ENCODE data around the gene SLC17A7. TPM values are rescaled to one million over a fixed set of nuclear protein-coding genes. Genes with fewer than 3 reads are reported as not detected.
A peak's percentile ranks its signal among the peaks of the same experiment; 100 is the strongest.

Gene SLC17A7
- total RNA-seq: 1.6 TPM
- long read RNA-seq: 0 reads

DNA sequence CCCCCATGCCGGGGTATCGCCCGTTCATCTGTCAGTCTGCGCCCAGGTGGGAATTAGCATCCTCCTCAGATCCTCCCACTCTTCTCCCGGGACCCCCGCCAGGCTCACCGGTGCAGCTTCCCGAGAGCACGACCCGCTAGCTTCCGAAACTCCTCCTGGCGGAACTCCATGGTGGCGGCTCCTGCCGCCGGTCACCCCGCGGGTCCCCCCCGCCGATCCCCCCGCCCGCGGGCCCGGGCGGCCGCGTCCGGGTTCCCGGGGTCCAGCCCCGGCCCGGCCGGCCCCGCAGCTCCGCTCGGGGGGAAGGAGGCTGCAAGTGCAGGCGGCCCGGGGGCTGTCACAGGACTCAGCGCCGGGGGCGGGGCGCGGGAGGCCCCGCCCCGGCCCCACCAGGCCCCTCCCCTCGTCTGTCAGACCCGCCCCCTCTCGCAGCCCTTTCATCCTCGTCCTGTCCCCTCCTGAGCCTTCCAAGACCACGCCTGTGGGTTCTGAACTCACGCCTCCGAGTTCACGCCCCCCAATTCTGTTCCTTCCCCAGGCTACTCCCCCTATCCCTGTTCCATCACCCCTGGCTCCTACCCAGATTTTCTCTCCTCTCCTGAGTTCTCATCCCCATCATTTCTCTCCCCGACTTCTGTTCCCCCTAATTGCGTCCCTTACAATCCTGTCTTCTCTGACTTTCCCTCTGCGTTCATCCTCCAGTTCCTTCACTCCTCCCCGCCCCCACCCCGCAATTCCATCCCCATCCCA is at the start of gene SLC17A7:
Gene SLC17A7 (minus strand): TSS at position 318 of the 750 bp plus-strand sequence. CDS start 148 bp downstream, at position 170.
- no peak for DNase-seq (ENCODE audit: low spot score)
- intact Hi-C loops (cut with DNase I): no loop called here

DNA sequence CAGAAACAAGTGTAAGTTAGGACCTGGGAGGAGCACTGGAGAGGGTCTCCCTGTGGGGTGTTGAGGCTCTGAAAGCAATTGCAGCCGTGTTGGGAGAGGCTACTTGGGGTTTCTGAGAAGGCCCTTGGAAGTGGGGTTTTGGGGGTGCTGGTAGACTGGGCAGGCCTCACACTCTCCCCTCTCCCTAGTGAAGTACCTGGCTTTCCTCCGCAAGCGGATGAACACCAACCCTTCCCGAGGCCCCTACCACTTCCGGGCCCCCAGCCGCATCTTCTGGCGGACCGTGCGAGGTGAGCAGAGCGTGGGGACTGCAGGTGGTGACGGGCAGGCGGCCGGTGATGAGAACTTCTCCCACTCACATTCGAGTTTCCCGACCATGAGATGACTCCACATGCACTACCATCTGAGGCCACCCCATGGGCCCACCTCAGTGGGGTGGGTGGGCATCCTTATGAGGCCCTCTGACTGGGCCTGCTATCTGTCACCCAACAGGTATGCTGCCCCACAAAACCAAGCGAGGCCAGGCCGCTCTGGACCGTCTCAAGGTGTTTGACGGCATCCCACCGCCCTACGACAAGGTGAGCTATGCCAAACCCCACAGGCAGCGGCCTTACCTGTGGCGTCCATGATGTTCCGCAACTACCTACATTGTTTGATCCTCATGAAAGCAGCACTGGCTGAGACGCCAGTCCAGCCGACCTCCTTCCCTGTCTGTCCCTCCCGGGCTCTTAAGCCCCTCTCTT is 49.1 kb upstream of the SLC17A7 start:
- intact Hi-C loops (cut with DNase I): loop anchor here (10.0 kb wide), 1 partner anchor 384 kb away; the partner anchor contains the start of genes AKT1S1 and TBC1D17
- DNase-seq (ENCODE audit: low spot score): no peak

DNA sequence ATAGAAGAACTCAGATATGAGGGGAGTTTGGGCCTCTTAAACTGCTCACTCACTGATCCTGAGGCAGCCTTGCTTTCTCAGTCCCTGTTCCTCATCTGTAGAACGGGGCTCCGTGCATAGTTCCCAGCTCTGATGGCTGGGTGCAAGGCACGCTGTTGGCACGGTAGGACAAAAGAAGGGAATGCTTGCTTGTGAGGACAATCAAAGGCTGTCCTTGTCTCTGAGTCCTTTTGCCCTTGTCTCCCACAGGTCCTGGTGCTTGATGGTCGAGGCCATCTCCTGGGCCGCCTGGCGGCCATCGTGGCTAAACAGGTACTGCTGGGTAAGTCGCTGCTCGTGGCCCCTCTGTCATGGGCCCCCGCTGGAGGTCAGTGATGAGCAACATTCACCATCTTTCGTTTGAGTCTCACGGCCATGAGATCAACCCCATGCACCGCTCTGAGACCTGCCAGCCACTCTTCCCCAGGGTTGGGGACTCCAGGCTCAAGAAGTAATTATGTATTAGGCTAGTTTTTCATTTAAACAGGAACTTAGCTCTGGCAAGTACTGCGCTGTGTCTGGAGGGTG is 48.4 kb upstream of the SLC17A7 start:
- intact Hi-C loops (cut with DNase I): loop anchor here (5.0 to 10.0 kb wide), 2 partner anchors 37 to 385 kb away; partner anchors contain the start of genes AKT1S1, ALDH16A1, PIH1D1 and TBC1D17
- no peak for DNase-seq (ENCODE audit: low spot score)

DNA sequence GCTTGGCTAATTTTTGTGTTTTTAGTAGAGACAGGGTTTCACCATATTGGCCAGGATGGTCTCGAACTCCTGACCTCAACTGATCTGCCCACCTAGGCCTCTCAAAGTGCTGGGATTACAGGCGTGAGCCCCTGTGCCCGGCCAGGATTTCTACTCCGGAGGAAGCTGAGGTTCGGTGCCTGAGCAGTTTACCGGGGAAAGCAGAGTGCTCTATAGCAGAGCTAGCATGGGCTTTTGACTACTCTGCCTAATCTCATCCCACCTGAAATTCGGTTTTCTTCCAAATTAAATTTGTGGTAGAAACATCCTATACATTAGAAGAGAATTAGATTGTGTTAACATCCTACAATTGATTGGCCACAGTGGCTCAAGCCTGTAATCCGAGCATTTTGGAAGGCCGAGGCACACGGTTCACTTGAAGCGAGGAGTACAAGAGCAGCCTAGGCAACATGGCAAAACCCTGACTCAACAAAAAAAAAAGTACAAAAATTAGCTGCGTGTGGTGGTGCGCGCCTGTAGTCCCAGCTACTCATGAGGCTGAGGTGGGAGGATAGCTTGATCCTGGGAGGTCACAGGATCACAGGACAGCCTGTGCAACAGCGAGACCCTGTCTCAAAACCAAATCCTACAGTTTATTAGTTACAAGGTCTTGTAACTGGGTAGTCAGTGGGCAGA is 47.7 kb upstream of the SLC17A7 start:
- intact Hi-C loops (cut with DNase I): loop anchor here (5.0 kb wide), 1 partner anchor 37 kb away; the partner anchor contains the start of genes ALDH16A1 and PIH1D1
- DNase-seq (ENCODE audit: low spot score): no peak

DNA sequence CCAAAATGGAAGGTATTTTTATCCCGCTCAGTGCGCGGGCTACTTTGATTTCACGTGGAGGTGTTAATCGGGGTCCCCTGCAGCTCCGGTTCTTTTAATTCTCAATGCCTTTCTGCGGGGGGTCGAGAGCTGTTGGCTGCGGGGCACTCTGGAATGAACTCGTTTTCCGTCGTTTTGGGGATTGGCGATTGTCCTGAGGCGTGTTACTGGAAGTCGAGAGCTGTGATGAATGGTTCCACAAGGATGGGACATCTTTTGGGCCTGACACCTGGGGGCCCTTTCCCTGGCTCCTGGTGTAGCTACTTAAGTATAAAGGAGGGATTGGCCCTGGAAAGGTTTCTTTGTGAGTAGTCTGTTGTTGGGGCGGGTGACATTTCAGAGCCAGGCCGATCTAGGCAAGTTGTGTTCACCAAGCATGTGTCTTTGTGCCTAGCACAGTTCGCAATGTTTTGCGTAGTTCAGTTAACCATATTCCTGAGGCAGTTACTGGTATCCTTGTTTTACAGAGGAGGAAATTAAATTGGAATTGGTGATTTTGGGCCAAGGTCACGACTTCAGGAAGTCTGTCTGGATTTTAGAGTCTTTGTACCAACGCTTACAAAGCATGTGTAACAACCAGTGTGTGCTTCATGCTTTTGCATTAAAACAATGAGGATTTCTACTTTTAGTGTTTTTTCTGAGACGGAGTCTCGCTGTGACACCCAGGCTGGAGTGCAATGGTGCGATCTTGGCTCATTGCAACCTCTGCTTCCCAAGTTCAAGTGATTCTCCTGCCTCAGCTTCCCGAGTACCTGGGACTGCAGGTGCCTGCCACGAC is 46.9 kb upstream of the SLC17A7 start:
- no peak for DNase-seq (ENCODE audit: low spot score)
- intact Hi-C loops (cut with DNase I): loop anchor here (5.0 kb wide), 1 partner anchor 36 kb away; the partner anchor contains the start of genes ALDH16A1 and PIH1D1

DNA sequence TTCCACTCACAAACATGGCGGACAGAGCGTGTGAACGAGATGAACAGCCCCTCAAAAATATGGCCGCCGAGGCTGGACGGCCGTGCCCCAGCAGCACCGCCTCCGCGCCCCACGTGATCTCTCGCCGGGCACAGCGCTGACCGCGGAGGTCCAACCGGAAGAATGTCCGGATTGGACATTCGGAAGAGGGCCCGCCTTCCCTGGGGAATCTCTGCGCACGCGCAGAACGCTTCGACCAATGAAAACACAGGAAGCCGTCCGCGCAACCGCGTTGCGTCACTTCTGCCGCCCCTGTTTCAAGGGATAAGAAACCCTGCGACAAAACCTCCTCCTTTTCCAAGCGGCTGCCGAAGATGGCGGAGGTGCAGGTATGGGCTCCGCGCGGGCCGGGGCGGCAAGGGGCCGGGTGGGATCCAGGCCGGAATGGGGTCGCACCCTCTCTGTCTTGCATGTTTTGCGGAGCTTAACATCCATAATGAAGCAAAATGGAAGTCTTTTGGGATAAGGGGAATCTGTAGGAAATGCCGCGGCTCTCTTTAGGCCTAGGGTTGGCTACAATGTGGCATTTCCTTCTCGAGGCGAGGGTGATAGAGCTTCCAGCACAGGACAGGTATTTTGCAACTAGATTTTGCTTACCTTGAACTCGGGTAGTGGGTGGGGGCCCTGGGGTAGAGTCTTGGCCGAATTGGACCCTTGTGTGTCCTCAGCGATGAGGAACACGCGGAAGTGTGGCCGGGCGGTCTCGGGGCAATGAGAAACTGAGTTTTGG is 46.1 kb upstream of the SLC17A7 start, which contains the start of gene RPL13A:
Gene RPL13A (plus strand): TSS at position 332 of the 769 bp plus-strand sequence. CDS start 22 bp downstream, at position 354.
- intact Hi-C loops (cut with DNase I): loop anchor here (1.0 to 5.0 kb wide), 2 partner anchors 9 to 35 kb away; partner anchors contain the start of genes ALDH16A1, PIH1D1 and RPS11
- peak; percentile 100 for DNase-seq (ENCODE audit: low spot score)

DNA sequence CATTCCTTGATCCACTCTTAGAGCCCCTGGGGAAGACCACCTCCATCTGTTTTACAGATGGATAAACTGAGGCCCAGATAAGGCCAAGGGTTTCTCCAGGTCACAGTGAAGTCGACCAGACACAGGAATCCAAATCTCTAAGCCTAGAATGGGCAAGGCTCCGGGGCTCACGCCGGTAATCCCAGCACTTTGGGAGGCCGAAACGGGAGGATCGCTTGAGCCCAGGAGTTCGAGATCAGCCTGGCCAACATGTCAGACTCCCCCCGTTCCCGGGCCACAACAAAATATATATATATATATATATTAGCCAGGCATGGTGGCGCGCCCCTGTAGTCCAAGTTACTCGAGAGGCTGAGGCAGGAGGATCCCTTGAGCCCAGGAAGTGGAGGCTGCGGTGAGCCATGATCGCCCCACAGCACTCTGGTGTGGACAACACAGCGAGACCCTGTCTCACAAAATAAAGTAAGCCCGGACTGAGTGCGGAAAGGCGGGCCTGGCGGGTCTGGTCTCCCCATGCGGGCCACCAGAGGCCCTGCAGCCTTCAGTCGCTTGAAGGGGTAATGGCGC is 45.5 kb upstream of the SLC17A7 start:
- intact Hi-C loops (cut with DNase I): loop anchor here (1.0 to 5.0 kb wide), 2 partner anchors 10 to 34 kb away; partner anchors contain the start of genes ALDH16A1, PIH1D1 and RPS11
- no peak for DNase-seq (ENCODE audit: low spot score)

DNA sequence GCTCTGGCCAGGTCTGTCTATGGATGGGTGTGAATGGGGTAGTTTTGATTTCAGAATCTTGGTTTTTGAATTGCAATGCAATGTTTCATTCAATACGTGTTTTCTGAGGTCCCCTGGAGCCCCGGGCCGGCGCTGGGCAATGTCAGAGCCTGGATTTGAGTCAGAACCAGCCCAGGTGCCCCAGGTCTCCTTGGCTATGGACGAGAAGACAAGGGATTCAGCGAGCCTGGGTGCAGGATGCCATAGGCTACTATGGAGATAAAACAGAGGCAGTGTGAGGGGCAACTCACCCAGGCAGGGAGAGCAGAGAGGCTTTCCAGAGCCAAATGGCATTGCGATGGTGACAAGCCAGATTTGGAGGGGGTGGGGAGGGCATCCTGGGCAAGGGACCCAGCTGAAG is 44.9 kb upstream of the SLC17A7 start:
- intact Hi-C loops (cut with DNase I): loop anchor here (5.0 kb wide), 1 partner anchor 34 kb away; the partner anchor contains the start of genes ALDH16A1 and PIH1D1
- no peak for DNase-seq (ENCODE audit: low spot score)

DNA sequence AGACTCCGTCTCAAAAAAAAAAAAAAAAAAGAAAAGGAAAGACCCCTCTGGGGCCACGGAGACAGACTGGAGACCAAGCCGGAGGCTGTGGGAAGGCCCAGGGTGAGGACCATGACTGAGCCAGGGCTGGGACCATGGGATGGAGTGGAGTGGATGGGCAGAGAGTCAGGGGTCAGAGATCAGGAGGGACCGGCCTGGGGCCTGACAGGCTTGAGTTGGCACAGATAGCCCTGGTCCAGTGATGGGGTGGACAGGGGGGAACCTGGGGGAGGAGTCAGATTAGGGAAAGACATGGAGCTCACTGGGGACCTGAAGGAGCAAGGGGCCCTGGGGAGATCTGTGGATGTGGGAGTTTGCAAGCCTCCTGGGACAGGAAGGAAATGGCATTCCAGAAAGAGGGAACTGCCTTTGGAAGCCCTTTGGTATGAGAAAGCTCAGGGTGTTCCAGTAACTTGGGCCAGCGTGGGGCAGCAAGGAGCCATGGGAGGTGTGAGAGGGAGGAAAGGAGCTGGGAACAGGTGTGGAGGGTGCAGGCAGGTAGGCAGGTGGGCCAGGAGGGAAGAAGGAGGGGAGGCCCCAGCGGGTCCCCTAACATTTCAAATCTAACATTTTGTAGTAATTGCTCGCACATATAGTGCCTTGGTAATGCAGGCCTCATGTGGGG is 39.8 kb upstream of the SLC17A7 start:
- intact Hi-C loops (cut with DNase I): no loop called here
- no peak for DNase-seq (ENCODE audit: low spot score)

DNA sequence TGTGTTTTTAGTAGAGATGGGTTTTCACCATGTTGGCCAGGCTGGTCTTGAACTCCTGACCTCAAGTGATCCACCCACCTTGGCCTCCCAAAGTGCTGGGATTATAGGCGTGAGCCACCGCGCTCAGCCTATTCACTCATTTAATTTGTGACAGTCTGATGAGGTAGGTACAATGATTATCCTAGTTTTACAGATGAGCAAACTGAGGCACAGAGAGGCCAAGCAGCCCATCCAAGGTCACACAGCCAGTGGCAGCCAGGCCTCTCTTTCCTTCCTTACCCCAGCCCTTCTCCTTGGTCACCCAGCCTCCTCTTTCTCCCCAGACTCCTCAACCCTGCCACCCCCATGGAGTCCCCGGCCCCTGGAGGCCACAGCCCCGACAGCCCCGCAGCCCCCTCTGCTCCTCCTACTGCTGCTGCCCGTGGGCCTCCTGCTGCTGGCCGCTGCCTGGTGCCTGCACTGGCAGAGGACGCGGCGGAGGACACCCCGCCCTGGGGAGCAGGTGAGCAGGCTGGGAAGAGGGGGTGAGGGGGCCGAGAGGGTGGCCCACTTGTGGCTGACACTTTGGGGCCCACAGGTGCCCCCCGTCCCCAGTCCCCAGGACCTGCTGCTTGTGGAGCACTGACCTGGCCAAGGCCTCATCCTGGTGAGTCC is 38.8 kb upstream of the SLC17A7 start:
- no peak for DNase-seq (ENCODE audit: low spot score)
- intact Hi-C loops (cut with DNase I): no loop called here

DNA sequence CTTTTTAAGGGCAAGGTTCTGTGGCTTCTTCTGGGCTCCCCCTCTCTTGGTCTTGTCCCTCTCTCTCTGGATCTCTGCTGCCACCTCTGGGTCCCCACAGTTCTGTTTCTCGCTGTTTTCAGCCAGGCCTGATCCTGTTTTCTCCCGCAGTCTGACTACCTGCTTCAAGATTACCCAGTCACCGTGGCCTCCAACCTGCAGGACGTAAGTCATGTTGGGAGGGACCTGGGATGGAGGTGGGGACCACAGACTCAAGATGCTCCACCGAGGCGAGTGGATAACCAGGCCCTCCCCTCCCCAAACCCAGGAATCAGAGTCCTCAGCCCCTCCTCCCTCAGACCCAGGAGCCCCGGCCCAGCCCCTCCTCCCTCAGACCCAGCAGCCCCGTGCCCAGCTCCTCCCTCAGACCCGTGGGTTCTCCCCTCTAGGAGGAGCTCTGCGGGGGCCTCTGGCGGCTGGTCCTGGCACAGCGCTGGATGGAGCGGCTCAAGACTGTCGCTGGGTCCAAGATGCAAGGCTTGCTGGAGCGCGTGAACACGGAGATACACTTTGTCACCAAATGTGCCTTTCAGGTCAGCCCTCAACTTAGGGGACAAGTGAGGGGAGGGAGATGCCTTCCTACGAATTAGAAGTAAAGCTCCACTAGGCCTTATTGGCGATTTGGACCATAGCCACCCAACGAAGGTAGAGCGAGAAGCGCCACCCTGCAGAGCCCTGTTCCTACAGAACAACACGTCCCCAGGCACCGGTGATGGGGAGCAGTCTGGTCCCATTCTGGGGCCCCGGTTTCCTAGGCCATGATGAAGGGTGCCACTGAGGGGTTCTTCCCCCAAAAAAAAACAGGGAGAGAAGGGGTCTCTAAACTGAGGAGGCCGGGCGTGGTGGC is 34.9 kb upstream of the SLC17A7 start:
- intact Hi-C loops (cut with DNase I): no loop called here
- no peak for DNase-seq (ENCODE audit: low spot score)

DNA sequence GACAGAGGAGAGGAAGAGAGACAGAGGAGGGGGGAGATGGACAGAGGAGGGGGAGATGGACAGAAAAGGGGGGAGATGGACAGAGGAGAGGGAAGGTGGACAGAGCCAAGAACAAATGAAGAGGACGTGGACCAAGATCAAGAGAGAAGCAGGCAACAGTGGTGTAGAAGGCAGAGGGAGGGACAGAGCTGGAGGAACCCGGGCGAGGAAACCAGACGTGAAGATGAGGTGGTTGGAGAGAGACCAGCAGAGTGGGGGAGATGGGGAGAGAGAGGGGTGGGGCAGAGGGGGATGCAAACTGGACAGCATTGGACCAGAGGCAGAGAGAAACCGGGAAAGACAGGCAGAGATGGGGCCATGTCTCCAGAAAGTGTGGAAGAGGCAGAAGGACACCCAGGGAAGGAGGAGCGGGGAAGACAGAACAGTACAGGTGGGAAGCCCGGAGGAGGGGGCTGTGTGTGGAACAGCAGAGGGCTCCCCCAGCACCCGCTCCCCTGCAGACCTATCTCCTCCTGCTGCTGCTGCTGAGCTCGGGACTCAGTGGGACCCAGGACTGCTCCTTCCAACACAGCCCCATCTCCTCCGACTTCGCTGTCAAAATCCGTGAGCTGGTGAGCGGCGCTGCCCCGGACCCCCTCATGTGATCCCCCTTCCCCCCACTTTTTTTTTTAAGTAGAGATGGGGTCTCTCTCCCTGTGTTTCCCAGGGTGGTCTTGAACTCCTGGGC is 34.0 kb upstream of the SLC17A7 start:
- intact Hi-C loops (cut with DNase I): no loop called here

DNA sequence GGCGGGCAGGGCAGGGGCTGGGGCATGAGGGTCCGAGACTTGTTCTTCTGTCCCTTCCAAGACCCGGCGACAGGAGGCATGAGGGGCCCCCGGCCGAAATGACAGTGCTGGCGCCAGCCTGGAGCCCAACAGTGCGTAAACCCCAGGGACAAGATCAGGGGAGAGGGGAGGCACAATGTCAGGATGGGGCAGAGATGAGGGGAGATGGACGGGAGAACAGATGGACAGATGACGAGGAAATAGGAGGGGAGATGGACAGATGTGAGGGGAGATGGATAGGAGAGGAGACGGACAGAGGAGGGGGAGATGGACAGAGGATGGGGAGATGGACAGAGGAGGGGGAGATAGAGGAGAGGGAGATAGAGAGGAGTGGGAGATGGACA is 33.2 kb upstream of the SLC17A7 start:
- DNase-seq (ENCODE audit: low spot score): no peak
- intact Hi-C loops (cut with DNase I): no loop called here

More for the DNA sequence above, 34.0 kb upstream of the SLC17A7 start:
- DNase-seq (ENCODE audit: low spot score): no peak

DNA sequence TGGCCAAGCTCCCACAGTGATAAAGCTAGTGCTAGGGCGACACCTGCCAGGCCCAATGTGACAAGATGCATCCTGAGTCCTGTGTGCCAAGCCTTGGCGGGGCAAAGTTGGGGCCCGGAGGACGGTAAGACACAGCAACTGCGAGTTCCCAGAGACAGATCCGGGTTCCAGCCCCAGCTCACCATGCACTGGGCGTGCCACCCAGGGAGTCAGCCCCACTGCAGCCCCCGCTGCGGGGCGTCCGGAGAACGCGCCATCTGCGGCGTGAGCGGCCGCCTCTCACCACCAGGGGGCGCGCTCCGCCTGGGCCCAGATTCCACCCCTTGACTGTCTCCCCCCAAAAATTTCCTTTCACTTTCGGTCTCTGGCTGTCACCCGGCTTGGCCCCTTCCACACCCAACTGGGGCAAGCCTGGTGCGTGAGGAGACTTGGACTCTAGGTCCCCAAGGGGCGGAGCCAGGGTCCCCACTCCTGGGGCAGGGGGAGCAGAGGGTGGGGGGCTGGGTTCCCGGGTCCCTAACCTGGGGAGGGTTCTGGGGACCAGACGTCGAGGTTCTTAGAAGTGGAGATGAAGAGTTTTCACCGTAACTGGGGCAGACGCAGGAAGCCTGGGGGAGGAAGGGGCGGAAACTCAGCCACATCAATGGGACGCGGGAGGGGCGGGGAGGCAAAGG is 32.7 kb upstream of the SLC17A7 start, which contains the start of gene FLT3LG:
Gene FLT3LG (plus strand): TSS at position 348 of the 674 bp plus-strand sequence. CDS start 425 bp downstream, outside the sequence.
- DNase-seq (ENCODE audit: low spot score): peak; percentile 91
- intact Hi-C loops (cut with DNase I): no loop called here

Data from cardiac septum (tissue), 1 donor.